ENCODE data around the gene KCNQ1.

The KCNQ1 gene

DNA sequence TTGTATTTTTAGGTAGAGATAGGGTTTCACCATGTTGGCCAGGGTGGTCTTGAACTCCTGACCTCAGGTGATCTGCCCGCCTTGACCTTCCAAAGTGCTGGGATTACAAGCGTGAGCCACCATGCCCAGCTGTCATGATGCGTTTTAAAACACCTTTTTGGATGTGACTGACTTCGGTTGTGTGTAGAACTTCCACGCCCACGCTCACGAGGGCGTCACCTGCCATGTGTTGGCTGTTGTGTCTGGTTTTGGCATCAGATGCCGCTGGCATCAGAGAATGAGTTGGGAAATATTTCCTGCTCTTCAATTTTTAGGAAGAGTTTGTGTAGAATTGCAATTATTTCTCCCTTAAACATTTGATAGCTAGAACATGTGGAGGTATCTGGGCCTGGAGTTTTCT is 109.1 kb downstream of the KCNQ1 start:
- DNase-seq (ENCODE audit: low read depth): no peak

GRCh38 chr11:2554338-2555207 is 109.8 kb downstream of the KCNQ1 start:
- no peak for DNase-seq (ENCODE audit: low read depth)

- no peak for DNase-seq (ENCODE audit: low read depth)
Observed at GRCh38 chr11:2555336-2555735, 110.5 kb downstream of the KCNQ1 start.

DNA sequence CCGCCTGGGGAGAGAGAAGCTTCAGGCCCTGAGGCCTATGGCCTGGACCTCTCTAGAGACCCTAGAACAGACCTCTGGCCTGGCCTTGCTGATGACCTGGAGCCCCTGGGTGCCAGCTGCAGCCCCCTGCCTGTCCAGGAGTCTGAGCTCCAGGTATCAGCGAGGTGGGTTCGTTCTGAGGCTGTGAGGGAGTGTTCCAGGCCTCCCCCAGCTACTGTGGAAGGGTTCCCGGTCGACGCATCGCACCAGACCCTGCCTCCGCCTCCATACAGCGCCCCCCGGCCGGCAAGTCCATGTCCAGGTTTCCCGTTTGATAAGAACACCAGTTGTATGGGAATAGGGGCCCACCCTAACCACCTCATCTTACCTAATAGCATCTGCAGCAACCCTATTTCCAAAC is 111.1 kb downstream of the KCNQ1 start:
- DNase-seq (ENCODE audit: low read depth): no peak

DNA sequence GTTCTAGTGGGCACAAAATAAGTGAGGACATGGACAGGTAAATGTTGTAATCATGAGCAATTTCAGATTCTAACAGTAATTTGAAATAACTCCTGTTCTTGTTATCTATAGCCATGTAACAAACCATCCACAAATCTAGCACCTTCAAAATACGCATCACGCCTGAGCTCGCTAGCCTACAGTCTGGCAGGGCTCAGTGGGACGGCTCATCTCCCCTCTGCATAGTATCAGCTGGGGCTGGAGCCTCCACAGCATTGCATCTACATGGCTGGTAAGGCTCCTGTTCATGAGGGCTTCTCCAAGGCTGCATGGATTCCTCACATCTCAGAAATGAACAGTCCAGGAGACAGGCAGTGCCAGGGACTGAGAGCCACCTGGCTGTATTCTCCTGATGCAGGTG is 112.6 kb downstream of the KCNQ1 start:
- DNase-seq (ENCODE audit: low read depth): no peak

DNA sequence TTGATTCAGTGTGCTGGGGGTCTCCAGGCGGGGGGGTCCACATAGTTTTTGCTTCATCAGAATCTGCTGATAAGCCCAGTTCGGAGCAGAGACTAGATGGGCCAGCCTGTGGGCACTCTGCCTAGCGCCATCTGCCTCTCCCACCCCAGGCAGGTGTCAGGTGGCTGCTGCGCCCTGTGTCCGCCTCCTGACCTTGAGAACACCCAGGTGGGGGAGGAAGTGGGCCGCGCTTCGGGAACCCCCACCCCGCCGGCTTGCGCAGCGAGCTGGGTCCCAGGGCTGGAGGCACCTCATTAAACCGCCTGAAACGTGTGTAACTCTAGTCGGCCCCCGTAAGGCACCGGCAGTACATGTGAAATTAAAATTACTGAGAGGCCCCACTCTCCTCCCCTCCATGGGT is 113.6 kb downstream of the KCNQ1 start:
- DNase-seq (ENCODE audit: low read depth): no peak

- DNase-seq (ENCODE audit: low read depth): no peak
Observed at GRCh38 chr11:2558861-2559526, 114.2 kb downstream of the KCNQ1 start.

DNA sequence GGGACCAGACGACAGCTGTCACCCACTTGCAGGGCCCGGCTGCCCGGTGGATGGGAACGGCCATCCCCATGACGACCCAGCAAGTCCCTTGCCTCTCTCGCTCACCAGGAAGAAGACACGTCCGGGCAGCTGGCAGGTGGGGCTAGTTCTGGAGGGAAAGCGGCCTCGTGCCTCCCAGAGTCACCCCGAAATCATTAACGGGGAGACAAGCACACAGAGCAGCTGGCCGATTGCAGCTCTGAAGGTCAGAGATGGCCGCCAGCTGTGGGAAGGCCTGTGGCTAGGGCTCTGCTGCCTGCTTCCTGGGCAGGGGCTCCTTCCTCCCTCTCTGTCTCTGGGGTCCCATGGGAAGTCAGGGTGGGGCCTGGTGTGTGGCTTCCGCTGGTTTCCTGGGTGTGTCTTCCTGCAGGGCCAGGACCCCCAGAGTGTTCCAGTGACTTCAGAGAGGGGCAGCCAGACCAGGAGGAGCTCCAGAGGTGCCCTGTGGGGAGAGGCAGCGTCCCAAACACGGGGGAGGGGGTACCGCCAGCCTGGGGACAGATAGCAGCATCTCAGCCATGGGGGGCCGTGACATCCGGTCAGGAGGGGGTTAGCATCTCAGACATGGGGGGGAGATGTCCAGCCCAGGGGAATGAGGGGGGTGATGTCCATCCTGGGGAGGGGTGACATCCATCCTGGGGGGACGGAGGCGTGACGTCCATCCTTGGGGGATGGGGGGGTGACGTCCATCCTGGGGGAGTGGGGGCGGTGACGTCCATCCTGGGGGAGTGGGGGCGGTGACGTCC is 114.9 kb downstream of the KCNQ1 start:
- DNase-seq (ENCODE audit: low read depth): no peak

DNA sequence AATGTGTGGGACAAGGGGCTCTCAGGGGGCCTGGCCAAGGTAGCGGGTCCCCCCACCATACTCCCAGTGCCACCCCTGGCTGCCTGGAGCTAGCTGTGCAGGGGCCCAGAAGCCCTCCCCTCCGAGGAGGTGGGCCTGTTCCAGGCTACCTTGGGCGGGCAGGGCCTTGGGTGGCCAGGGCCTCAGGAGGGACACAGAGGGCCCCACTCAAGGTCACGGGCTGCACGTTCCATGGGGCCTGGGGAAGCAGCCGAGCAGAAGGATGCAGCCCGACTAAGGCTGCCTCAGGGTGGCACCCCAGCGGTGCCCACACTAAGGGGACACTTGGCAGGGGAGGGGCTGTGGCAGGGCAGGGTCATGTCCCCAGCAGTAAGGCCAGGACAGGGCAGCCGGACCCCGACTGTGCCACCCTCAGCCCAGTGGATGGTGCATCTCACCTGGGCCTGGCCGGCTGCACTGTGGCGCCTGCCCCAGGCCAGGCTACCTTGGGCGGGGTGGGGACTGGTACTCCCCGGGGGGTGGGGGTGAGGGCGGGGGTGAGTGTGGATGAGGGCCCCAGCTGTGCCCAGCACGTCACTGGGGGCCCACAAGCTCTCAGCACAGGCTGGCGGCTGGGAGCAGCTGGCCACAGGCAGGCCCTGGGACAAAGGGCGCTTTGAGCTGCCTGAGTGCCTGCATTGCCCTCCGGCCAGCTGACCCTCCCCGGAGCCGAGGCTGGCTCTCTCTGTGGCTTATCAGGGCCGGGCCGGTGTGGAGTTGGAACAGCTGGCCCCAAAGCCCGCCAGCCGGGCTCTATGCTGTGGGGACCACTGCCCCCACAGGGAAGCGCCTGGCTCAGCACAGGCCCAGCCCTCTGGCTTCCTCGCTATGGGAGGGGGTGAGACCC is 117.1 kb downstream of the KCNQ1 start:
- no peak for DNase-seq (ENCODE audit: low read depth)

- no peak for DNase-seq (ENCODE audit: low read depth)
Observed at GRCh38 chr11:2562890-2563212, 118.0 kb downstream of the KCNQ1 start.

DNA sequence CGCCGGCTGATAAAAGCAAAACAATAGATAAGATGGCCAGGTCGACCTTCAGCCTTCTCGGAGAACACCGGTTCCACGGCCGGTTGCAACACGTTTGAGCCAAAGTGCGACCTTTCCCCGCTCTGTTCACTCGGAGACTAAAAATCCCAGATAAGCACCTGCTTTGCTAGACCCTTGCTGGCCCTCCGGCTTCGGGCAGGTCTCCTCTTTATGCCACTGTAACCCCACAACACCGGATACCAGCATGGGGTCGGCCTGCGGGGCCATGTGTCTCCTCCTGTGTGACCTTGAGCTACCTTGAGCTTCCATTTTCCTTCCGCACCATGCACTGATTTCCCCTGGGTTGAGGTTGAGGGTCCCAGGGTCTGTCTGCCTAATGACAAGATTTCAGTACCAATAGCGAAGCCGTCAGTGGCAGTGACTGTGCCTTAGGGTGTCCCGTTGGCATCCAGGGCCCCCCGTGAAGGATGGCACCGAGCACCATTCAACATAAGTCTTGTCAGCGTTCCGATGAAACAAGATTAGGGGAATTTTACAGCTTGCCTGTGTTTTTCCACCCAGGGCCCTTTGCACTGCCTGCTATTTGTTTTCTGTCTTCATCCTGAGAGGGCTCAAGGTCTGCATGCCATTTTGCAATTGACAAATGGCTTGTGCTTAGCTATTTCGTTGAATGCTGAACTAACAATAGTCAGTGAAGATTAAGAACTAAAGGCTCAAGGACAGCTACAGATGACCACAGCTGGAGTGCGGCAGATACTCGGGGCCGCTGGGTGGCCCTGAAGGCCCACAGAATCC is 118.6 kb downstream of the KCNQ1 start:
- no peak for DNase-seq (ENCODE audit: low read depth)

GRCh38 chr11:2564008-2564530 is 119.3 kb downstream of the KCNQ1 start:
- DNase-seq (ENCODE audit: low read depth): no peak

DNA sequence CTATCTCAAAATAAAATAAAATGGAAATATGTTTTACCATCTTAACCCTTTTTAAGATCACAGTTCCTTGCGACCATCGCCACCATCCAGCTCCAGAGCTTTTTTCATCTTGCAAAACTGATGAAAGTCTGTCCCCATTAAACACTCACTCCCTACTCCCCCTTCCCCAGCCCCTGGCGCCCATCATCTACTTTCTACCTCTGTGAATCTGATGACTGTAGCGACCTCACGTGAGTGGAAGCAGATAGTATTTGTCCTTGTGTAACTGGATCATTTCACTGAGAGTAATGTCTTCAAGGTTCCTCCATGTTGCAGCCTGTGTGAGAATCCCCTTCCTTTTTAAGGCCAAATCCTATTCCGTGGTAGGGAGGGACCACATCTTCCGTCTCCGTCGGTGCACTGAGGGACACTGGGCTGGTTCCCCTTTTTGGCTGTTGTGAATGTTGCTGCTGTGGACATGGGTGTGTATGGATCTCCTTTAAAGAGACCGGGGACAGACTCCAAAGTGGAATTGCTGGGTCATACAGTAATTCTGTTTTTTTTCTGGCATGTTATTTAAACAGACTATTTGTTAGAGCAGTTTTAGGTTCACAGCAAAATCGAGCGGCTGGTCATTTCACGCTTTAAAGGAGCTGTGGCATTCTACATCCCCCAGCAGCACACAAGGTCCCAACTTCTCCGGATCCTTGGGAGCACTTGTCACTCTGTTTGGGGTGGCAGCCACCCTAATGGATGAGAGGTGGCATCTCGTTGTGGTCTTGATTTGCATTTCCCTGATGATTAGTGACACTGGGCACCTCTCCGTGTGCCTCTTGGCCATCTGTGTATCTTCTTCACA is 120.0 kb downstream of the KCNQ1 start:
- DNase-seq (ENCODE audit: low read depth): no peak

GRCh38 chr11:2565447-2566222 is 120.8 kb downstream of the KCNQ1 start:
- no peak for DNase-seq (ENCODE audit: low read depth)

DNA sequence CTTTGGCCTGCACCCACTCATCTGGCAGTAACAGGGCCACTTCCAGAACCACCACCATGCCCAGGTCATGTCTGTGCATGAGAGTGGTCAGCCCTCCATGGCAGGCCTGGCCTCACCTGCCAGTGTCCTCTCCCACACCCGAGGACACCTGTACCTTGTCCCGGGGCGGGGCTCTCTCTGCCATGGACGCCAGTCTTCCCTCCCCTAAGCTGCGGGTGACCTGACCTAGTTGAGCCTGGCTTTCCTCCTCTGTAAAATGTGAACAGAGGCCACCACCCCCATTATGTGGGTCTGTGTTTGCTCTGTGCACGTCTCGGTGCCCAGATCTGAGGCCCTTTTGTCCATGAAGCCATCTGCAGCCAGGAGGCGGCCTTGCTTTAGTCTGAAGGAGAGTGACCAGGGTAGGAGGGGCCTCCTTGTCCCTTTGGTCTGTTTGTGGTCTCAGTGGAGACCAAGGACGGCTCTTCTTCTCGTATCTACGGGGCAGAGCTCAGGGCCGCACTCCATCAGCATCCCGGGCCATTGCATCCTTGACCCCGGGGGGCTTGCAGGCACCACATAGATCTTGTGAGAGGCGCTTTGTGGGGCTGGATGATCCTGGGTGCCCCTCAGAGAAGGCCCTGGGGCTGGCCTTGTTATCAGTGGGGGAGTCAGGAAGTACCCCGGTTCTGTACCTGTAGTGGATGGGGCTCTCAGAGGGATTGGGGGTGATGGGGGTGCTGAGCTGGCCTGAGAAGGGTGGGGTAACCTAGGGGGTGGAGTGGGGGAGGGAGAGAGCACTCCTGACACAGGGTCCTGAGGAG is 121.6 kb downstream of the KCNQ1 start:
- DNase-seq (ENCODE audit: low read depth): no peak

DNA sequence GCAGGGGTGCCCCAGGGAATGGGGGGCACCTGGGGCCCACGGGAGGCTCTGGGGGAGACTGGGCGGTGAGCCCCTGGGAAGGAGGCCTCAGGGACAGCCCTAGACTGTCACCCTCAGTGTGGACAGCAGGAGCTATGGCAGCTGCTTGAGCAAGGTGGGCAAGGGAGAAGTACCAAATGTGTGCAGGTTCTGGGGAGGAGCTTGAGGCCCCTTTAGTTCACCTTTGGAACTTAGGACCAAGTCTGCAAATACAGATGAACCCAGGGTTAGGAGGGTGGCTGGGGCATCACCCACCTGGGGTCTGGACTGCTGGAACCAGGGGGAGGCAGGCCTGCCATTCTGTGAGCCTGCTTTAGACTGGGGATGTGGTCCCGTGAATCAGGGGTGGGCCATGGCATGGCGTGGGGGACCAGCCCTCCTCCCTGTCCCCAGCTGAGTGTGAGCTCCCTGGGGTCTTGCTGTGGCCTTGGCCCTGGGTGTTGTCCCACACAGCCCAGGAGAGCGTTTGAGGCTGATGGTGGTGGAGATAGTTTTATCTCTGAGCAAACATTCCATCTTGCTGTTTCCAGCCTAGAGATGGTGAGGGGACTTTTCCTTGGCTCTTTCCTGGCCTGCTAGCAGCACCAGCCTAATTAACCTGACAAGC is 122.3 kb downstream of the KCNQ1 start:
- no peak for DNase-seq (ENCODE audit: low read depth)

- peak; percentile 26 for DNase-seq (ENCODE audit: low read depth)
Observed at GRCh38 chr11:2569321-2569721, 124.5 kb downstream of the KCNQ1 start.

GRCh38 chr11:2569731-2570210 is 125.0 kb downstream of the KCNQ1 start:
- no peak for DNase-seq (ENCODE audit: low read depth)
